Ishikawa (cell line): ENCODE data around the gene TPGS2.

Source experiments
- CEBPB ChIP-seq: IDR thresholded peaks from 2 replicates; pipeline ENCODE4 v1.6.1; 2012
- CREB1 ChIP-seq: IDR thresholded peaks from 2 replicates; pipeline ENCODE4 v1.6.1; 2012; ENCODE audit warnings: low read depth
- EGR1 ChIP-seq: IDR thresholded peaks from 2 replicates; pipeline ENCODE4 v1.6.1; 2012
- EP300 ChIP-seq: IDR thresholded peaks from 2 replicates; pipeline ENCODE4 v1.6.1; 2012; ENCODE audit warnings: borderline replicate concordance
- FOXM1 ChIP-seq: IDR thresholded peaks from 2 replicates; pipeline ENCODE4 v1.6.1; 2012; ENCODE audit warnings: low read depth, borderline replicate concordance
- NFIC ChIP-seq: IDR thresholded peaks from 2 replicates; pipeline ENCODE4 v1.6.1; 2012
- RAD21 ChIP-seq: IDR thresholded peaks from 2 replicates; pipeline ENCODE4 v1.6.1; 2012; ENCODE audit warnings: low read depth
- TEAD4 ChIP-seq: IDR thresholded peaks from 2 replicates; pipeline ENCODE4 v1.6.1; 2012
- YY1 ChIP-seq: IDR thresholded peaks from 2 replicates; pipeline ENCODE4 v1.6.1; 2012; ENCODE audit warnings: low read depth
- ZBTB7A ChIP-seq: IDR thresholded peaks from 2 replicates; pipeline ENCODE4 v1.6.1; 2012; ENCODE audit warnings: low read depth
- TF ChIP-seq, protein P1 (sequence below): IDR thresholded peaks from 2 replicates; pipeline ENCODE4 v1.6.1; 2012
- TF ChIP-seq, protein P2 (sequence below): IDR thresholded peaks from 2 replicates; pipeline ENCODE4 v1.6.1; 2012

DNA sequence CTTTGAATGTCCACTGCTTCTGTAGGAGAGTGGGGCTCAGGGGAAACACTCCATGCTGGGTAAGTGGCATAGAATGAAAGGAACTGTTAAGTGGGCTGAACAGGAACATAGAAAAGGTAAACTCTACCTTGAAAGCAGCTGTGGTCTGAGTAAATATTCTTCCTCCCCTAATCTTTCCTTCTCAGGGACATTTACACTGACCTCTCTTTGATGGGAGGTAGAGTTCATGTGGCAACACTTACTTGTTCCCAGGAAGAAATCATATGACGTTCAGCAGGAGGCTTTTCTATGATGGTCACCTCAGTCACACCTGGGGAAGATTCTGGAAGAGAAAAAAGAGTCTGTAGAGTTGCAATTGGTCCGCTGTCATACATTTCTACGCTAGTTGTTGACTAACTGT is 10.2 kb downstream of the TPGS2 start:
- TF ChIP-seq, protein P1, sequence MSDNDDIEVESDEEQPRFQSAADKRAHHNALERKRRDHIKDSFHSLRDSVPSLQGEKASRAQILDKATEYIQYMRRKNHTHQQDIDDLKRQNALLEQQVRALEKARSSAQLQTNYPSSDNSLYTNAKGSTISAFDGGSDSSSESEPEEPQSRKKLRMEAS: no peak
- TF ChIP-seq ZBTB7A: no peak
- TF ChIP-seq RAD21: no peak
- no peak for TF ChIP-seq FOXM1
- no peak for TF ChIP-seq EGR1
- no peak for TF ChIP-seq CEBPB
- TF ChIP-seq YY1: no peak
- TF ChIP-seq, protein P2, sequence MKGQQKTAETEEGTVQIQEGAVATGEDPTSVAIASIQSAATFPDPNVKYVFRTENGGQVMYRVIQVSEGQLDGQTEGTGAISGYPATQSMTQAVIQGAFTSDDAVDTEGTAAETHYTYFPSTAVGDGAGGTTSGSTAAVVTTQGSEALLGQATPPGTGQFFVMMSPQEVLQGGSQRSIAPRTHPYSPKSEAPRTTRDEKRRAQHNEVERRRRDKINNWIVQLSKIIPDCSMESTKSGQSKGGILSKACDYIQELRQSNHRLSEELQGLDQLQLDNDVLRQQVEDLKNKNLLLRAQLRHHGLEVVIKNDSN: no peak
- TF ChIP-seq EP300: no peak
- no peak for TF ChIP-seq NFIC
- no peak for TF ChIP-seq CREB1
- TF ChIP-seq TEAD4: no peak
